Ishikawa (cell line): Measurements from ENCODE around the gene EOLA1.
A peak's percentile ranks its signal among the peaks of the same experiment; 100 is the strongest.

Experiments
- CEBPB ChIP-seq: IDR thresholded peaks from 2 replicates; pipeline ENCODE4 v1.6.1; 2012
- CREB1 ChIP-seq: IDR thresholded peaks from 2 replicates; pipeline ENCODE4 v1.6.1; 2012; ENCODE audit warnings: low read depth
- EGR1 ChIP-seq: IDR thresholded peaks from 2 replicates; pipeline ENCODE4 v1.6.1; 2012
- EP300 ChIP-seq: IDR thresholded peaks from 2 replicates; pipeline ENCODE4 v1.6.1; 2012; ENCODE audit warnings: borderline replicate concordance
- FOXM1 ChIP-seq: IDR thresholded peaks from 2 replicates; pipeline ENCODE4 v1.6.1; 2012; ENCODE audit warnings: low read depth, borderline replicate concordance
- NFIC ChIP-seq: IDR thresholded peaks from 2 replicates; pipeline ENCODE4 v1.6.1; 2012
- RAD21 ChIP-seq: IDR thresholded peaks from 2 replicates; pipeline ENCODE4 v1.6.1; 2012; ENCODE audit warnings: low read depth
- TAF1 ChIP-seq: IDR thresholded peaks from 2 replicates; pipeline ENCODE4 v1.6.1; 2012; ENCODE audit warnings: low read depth, mild to moderate bottlenecking
- TCF12 ChIP-seq: IDR thresholded peaks from 2 replicates; pipeline ENCODE4 v1.6.1; 2012; ENCODE audit warnings: low read depth
- TEAD4 ChIP-seq: IDR thresholded peaks from 2 replicates; pipeline ENCODE4 v1.6.1; 2012
- YY1 ChIP-seq: IDR thresholded peaks from 2 replicates; pipeline ENCODE4 v1.6.1; 2012; ENCODE audit warnings: low read depth
- ZBTB7A ChIP-seq: IDR thresholded peaks from 2 replicates; pipeline ENCODE4 v1.6.1; 2012; ENCODE audit warnings: low read depth
- TF ChIP-seq, protein P1 (sequence below): IDR thresholded peaks from 2 replicates; pipeline ENCODE4 v1.6.1; 2012; ENCODE audit warnings: low read depth, mild to moderate bottlenecking
- TF ChIP-seq, protein P2 (sequence below): IDR thresholded peaks from 2 replicates; pipeline ENCODE4 v1.6.1; 2012
- TF ChIP-seq, protein P3 (sequence below): IDR thresholded peaks from 2 replicates; pipeline ENCODE4 v1.6.1; 2012

The EOLA1 gene

DNA sequence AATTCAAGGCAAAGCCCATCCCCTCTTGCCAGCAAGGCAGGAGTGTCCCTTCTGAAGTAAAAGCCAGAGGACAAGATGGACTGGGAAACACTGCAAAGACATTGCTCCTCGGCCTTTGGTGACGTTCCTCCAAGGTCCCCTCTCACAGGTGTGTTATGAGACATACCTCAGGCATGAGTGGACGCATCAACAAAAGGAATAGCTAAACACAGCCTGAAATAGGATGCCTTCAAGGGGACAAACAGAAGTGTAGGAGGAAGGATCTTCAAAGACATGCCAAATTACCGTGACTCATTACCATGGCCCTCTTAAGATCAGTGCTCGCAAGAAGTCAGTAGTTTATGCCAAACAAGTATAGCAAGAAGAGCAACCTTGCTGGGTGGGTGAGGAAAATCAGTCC is 29.7 kb upstream of the EOLA1 start:
- TF ChIP-seq CEBPB: no peak
- TF ChIP-seq, protein P1, sequence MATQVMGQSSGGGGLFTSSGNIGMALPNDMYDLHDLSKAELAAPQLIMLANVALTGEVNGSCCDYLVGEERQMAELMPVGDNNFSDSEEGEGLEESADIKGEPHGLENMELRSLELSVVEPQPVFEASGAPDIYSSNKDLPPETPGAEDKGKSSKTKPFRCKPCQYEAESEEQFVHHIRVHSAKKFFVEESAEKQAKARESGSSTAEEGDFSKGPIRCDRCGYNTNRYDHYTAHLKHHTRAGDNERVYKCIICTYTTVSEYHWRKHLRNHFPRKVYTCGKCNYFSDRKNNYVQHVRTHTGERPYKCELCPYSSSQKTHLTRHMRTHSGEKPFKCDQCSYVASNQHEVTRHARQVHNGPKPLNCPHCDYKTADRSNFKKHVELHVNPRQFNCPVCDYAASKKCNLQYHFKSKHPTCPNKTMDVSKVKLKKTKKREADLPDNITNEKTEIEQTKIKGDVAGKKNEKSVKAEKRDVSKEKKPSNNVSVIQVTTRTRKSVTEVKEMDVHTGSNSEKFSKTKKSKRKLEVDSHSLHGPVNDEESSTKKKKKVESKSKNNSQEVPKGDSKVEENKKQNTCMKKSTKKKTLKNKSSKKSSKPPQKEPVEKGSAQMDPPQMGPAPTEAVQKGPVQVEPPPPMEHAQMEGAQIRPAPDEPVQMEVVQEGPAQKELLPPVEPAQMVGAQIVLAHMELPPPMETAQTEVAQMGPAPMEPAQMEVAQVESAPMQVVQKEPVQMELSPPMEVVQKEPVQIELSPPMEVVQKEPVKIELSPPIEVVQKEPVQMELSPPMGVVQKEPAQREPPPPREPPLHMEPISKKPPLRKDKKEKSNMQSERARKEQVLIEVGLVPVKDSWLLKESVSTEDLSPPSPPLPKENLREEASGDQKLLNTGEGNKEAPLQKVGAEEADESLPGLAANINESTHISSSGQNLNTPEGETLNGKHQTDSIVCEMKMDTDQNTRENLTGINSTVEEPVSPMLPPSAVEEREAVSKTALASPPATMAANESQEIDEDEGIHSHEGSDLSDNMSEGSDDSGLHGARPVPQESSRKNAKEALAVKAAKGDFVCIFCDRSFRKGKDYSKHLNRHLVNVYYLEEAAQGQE: no peak
- no peak for TF ChIP-seq NFIC
- no peak for TF ChIP-seq ZBTB7A
- no peak for TF ChIP-seq YY1
- TF ChIP-seq TAF1: no peak
- TF ChIP-seq RAD21: no peak
- TF ChIP-seq, protein P2, sequence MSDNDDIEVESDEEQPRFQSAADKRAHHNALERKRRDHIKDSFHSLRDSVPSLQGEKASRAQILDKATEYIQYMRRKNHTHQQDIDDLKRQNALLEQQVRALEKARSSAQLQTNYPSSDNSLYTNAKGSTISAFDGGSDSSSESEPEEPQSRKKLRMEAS: no peak
- TF ChIP-seq EGR1: no peak
- no peak for TF ChIP-seq EP300
- TF ChIP-seq TEAD4: no peak
- no peak for TF ChIP-seq CREB1
- TF ChIP-seq FOXM1: no peak
- TF ChIP-seq TCF12: no peak
- TF ChIP-seq, protein P3, sequence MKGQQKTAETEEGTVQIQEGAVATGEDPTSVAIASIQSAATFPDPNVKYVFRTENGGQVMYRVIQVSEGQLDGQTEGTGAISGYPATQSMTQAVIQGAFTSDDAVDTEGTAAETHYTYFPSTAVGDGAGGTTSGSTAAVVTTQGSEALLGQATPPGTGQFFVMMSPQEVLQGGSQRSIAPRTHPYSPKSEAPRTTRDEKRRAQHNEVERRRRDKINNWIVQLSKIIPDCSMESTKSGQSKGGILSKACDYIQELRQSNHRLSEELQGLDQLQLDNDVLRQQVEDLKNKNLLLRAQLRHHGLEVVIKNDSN: no peak

DNA sequence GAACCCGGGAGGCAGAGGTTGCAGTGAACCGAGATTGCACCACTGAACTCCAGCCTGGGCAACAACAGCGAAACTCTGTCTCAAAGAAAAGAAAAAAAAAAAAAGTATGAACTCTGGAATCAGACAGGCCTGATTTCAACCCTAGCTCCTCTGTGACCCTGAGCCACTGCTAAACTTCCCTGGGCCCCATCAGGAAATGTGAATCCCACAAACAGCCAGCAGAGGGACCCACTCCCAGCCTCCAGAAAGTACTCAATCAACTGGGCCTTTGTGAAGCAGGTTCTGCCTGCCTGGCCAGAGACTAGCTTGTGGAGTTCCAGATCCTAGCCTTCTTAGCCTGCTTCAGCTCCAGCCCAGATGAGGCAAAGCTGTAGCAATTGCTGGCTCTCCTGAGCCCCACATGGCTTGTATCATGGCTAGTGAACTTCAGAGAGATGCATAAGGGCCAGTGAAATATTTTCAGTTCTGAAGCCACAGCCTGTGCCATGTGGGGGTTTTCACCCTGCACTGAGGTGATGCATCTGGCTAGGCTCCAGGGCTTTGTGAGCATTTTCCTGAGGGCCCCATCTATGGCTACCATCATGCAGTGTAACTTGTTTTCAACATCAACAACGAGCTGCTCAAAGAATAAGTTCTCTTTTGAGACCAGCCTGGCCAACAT is 28.5 kb upstream of the EOLA1 start:
- TF ChIP-seq, protein P2: no peak
- TF ChIP-seq, protein P1: no peak
- TF ChIP-seq, protein P3: no peak
- peak; percentile 44; the same call in 1 of the 2 replicates for TF ChIP-seq RAD21

DNA sequence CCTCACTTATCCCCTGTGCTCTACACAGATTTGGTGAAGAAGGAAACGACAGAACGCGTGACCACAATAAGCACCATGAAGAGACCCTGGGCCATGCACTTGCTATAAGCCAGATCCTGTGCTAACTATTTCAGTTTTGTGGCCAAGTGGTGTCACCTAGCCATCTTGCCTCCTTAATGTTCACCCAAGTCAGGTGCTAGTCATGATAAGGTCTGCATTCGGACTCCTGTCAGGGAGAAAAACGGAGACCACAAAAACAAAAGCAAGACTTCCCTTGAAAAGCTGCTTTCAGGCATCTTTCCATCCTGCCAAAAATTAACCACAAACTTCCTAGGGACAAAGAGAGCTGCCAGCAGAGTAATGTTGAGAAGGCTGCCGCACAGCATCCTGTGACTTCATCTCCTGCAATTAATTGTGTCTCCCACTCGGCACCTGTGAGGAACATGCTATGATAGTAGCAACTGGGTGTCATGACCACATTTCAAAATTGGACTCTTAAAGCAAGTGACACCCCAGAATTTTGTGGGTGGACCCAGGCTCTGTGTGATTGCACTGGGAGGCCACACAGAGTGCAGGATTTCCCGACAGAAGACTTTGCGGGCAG is 26.9 kb upstream of the EOLA1 start:
- TF ChIP-seq, protein P3: no peak
- TF ChIP-seq EP300 (no peak), TCF12 (no peak), CREB1 (no peak), ZBTB7A (no peak), RAD21 (no peak)
- TF ChIP-seq, protein P1: no peak
- TF ChIP-seq, protein P2: no peak

DNA sequence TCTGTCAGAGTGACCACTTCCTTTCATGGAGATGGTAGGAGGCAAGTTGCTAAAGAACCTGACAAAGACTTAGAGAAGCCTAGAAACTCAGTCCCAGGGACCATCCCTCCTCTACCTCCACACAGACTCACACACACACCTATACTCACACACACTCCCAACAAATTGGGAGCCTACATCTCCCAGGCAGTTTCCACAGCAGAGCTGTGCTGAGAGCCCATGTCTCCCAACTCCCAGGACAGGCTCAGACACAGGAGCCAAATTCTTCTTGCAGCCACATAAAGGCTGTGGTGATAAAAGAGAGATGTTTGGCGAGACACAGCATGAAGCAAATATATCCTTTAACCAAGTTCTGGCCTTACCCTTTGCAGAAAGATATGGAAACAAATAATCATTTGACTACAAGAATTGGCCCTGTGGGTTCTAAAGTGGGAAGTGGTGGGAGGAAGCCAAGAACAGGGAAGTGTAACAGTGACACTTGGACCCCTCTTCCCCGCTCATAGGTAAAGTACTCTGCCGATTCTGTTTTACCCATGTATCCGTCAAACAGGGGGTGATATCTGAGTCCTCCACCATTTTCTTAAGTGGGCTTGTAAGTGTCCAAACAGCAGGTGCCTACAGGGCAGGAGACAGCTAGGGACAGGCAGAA is 24.7 kb upstream of the EOLA1 start:
- TF ChIP-seq TEAD4: no peak
- TF ChIP-seq EGR1: no peak
- no peak for TF ChIP-seq YY1
- TF ChIP-seq FOXM1: no peak
- TF ChIP-seq CREB1: no peak
- no peak for TF ChIP-seq ZBTB7A
- no peak for TF ChIP-seq NFIC
- TF ChIP-seq, protein P2: no peak
- TF ChIP-seq TCF12: no peak
- no peak for TF ChIP-seq EP300
- no peak for TF ChIP-seq CEBPB
- TF ChIP-seq TAF1: no peak
- TF ChIP-seq, protein P1: no peak
- TF ChIP-seq, protein P3: no peak
- no peak for TF ChIP-seq RAD21
